HG03039 (cell line): ENCODE data around the gene FXR2.

Experiments
- ATAC-seq: cut with Tn5 transposase; IDR thresholded peaks from one replicate; pipeline ENCODE4 v1.9.1; 2021; ENCODE audit warnings: mild to moderate bottlenecking, moderate library complexity; ENCODE audit not compliant: unreplicated experiment

FXR2 gene

GRCh38 chr17:7589204-7589868 lies 25.4 kb downstream of the FXR2 start:
- no peak for ATAC-seq

- no peak for ATAC-seq
These were observed 26.0 kb downstream of the FXR2 start for GRCh38 chr17:7588553-7589203.

- no peak for ATAC-seq
These were observed 27.1 kb downstream of the FXR2 start for GRCh38 chr17:7587420-7588151.

GRCh38 chr17:7586673-7587419 lies 27.9 kb downstream of the FXR2 start:
- no peak for ATAC-seq

- ATAC-seq = peak; percentile 57
These were observed 31.2 kb downstream of the FXR2 start, which contains the start of gene MPDU1 for GRCh38 chr17:7583253-7584109. Gene MPDU1 (plus strand): TSS chr17:7583852. CDS start chr17:7583863, 11 bp downstream.

- peak; percentile 1 for ATAC-seq
These were observed 32.1 kb downstream of the FXR2 start for GRCh38 chr17:7582396-7583252.

GRCh38 chr17:7580604-7581575 lies 33.8 kb downstream of the FXR2 start:
- ATAC-seq = no peak

- no peak for ATAC-seq
These were observed 34.7 kb downstream of the FXR2 start for GRCh38 chr17:7579834-7580603.

GRCh38 chr17:7579001-7579833 lies 35.5 kb downstream of the FXR2 start, which contains the start of gene CD68:
Gene CD68 (plus strand): TSS chr17:7579638. CDS start chr17:7579678, 40 bp downstream.
- no peak for ATAC-seq

GRCh38 chr17:7577327-7578199 lies 37.1 kb downstream of the FXR2 start:
- no peak for ATAC-seq

GRCh38 chr17:7576432-7576937 lies 38.2 kb downstream of the FXR2 start:
- ATAC-seq = no peak

- ATAC-seq = no peak
These were observed 38.7 kb downstream of the FXR2 start for GRCh38 chr17:7575959-7576358.

- no peak for ATAC-seq
These were observed 39.2 kb downstream of the FXR2 start for GRCh38 chr17:7575481-7575883.

- ATAC-seq = no peak
These were observed 40.3 kb downstream of the FXR2 start for GRCh38 chr17:7574176-7574953.
